HCT116 (cell line): ENCODE measurements around the gene ITPK1. TPM values are rescaled to one million over a fixed set of nuclear protein-coding genes. Genes with fewer than 3 reads are reported as not detected.

Experiments
- ATAC-seq: fragments of 200-7000 bp; cut with Tn5 transposase; 2 replicates; pipeline ENCODE4 v1.9.1; 2020; ENCODE audit warnings: mild to moderate bottlenecking, moderate library complexity
- BruUV-seq: library from RNA; stranded (reverse); fragments of 400-500 nt; replicated peaks from 2 replicates; lab custom pipeline; 2021; lab: Mats Ljungman, UMichigan
- CTCF ChIA-PET: fragments of 300-600 bp; sonication (Branson Sonifier 250); formaldehyde crosslinking; loops from one replicate; lab custom pipeline; 2021; ENCODE audit warnings: antibody characterized with exemption; lab: Charles Lee
- POLR2A ChIA-PET: fragments of 300-600, 350-600 bp; sonication (Branson Sonifier 250); formaldehyde crosslinking; loops from one replicate; lab custom pipeline; 2021; ENCODE audit warnings: antibody characterized with exemption; lab: Charles Lee
- RAD21 ChIA-PET, 2 experiments: fragments of 300-600 bp; sonication (Branson Sonifier 250); formaldehyde crosslinking; loops; one replicate each; lab custom pipeline; 2023; ENCODE audit warnings: low total read pairs in 2 of 2; ENCODE audit not compliant: uncharacterized antibody in 2 of 2, unreplicated experiment in 2 of 2, low non-redundant PET in 1 of 2; lab: Charles Lee
- DNase-seq: peaks from one replicate; pipeline ENCODE4 v3.0.0-alpha.2; 2010; ENCODE audit warnings: low read depth, low spot score
- H2AFZ ChIP-seq: fragments of 200-600 bp; shearing (Covaris generic), sonication (generic); 2 replicates; pipeline ENCODE4 v1.6.1; 2017; ENCODE audit warnings: low read depth, mixed run types, mixed read lengths, antibody characterized with exemption, low read length; ENCODE audit not compliant: poor library complexity, severe bottlenecking
- H3K27ac ChIP-seq: 2 replicates; pipeline ENCODE4 v1.5.1; 2012; ENCODE audit warnings: low read depth, low read length
- H3K27me3 ChIP-seq: fragments of 200-600 bp; sonication (generic); 2 replicates; pipeline ENCODE4 v1.6.1; 2016; ENCODE audit warnings: mixed run types, low read length, mixed read lengths; ENCODE audit not compliant: insufficient read depth
- H3K36me3 ChIP-seq, 2 experiments: fragments of 200-500 bp in 1 of 2; fragments of 200-600 bp in 1 of 2; sonication (Bioruptor generic) in 1 of 2; sonication (generic) in 1 of 2; 2 replicates each; pipeline versions ENCODE4 v1.5.1 to v1.6.1; 2014 to 2016; ENCODE audit warnings: low read length in 2 of 2, inconsistent platforms in 1 of 2, mixed read lengths in 1 of 2, mixed run types in 1 of 2; ENCODE audit not compliant: insufficient read depth in 2 of 2, control insufficient read depth in 1 of 2
- H3K4me1 ChIP-seq, 2 experiments: fragments of 200-600 bp in 1 of 2; sonication (generic) in 1 of 2; 2 replicates each; pipeline versions ENCODE4 v1.5.1 to v1.6.1; 2012 to 2017; ENCODE audit warnings: low read length in 2 of 2, inconsistent platforms in 1 of 2, mild to moderate bottlenecking in 1 of 2, mixed read lengths in 1 of 2, mixed run types in 1 of 2, moderate library complexity in 1 of 2; ENCODE audit not compliant: insufficient read depth in 2 of 2, control insufficient read depth in 1 of 2
- H3K4me2 ChIP-seq: fragments of 200-600 bp; sonication (generic); 2 replicates; pipeline ENCODE4 v1.6.1; 2017; ENCODE audit warnings: mixed run types, low read length, mixed read lengths
- H3K4me3 ChIP-seq, 2 experiments: fragments of 200-600 bp in 1 of 2; sonication (generic) in 1 of 2; replicated peaks in 1 of 2; 2 replicates each; pipeline ENCODE4 v1.5.1; 2011 to 2016; ENCODE audit warnings: low read length in 2 of 2, control low read depth in 1 of 2, low read depth in 1 of 2, mild to moderate bottlenecking in 1 of 2, mixed read lengths in 1 of 2, mixed run types in 1 of 2
- H3K79me2 ChIP-seq: fragments of 200-600 bp; sonication (generic); 2 replicates; pipeline ENCODE4 v1.6.1; 2017; ENCODE audit warnings: mild to moderate bottlenecking, mixed run types, low read length, moderate library complexity, mixed read lengths; ENCODE audit not compliant: insufficient read depth
- H3K9ac ChIP-seq: fragments of 200-600 bp; sonication (generic); 2 replicates; pipeline ENCODE4 v1.6.1; 2016; ENCODE audit warnings: low read length, mixed read lengths
- H3K9me2 ChIP-seq: fragments of 200-600 bp; sonication (generic), shearing (Covaris generic); 2 replicates; pipeline ENCODE4 v1.6.1; 2017; ENCODE audit warnings: mixed run types, mild to moderate bottlenecking, moderate library complexity; ENCODE audit not compliant: insufficient read depth
- H3K9me3 ChIP-seq, 2 experiments: fragments of 200-500 bp in 1 of 2; fragments of 200-600 bp in 1 of 2; sonication (Bioruptor generic) in 1 of 2; sonication (generic) in 1 of 2; 2 replicates each; pipeline ENCODE4 v1.6.1; 2014 to 2017; ENCODE audit warnings: low read length in 2 of 2, mixed read lengths in 2 of 2, inconsistent platforms in 1 of 2, low read depth in 1 of 2, mild to moderate bottlenecking in 1 of 2, mixed run types in 1 of 2, moderate library complexity in 1 of 2; ENCODE audit not compliant: control insufficient read depth in 1 of 2, insufficient read depth in 1 of 2
- H4K20me1 ChIP-seq: fragments of 200-600 bp; sonication (generic), shearing (Covaris generic); 2 replicates; pipeline ENCODE4 v1.6.1; 2017; ENCODE audit warnings: mixed run types, mild to moderate bottlenecking, moderate library complexity; ENCODE audit not compliant: insufficient read depth
- CEBPB ChIP-seq: IDR thresholded peaks from 2 replicates; pipeline ENCODE4 v1.6.1; 2012; ENCODE audit warnings: low read depth
- CTCF ChIP-seq, 3 experiments: fragments of 200-600 bp in 1 of 3; sonication (generic) in 1 of 3; IDR thresholded peaks in 2 of 3; conservative IDR thresholded peaks in 1 of 3; 2 replicates each; pipeline ENCODE4 v1.5.1; 2012 to 2017; ENCODE audit warnings: low read depth in 2 of 3, low read length in 2 of 3, antibody characterized with exemption in 1 of 3, borderline replicate concordance in 1 of 3, control low read depth in 1 of 3, mild to moderate bottlenecking in 1 of 3, mixed read lengths in 1 of 3, mixed run types in 1 of 3, moderate library complexity in 1 of 3; ENCODE audit not compliant: insufficient read depth in 1 of 3
- ELF1 ChIP-seq: IDR thresholded peaks from 2 replicates; pipeline ENCODE4 v1.6.1; 2012; ENCODE audit warnings: low read depth, borderline replicate concordance
- EZH2 ChIP-seq: fragments of 200-600 bp; sonication (generic); IDR thresholded peaks from 2 replicates; pipeline ENCODE4 v1.6.1; 2017; ENCODE audit warnings: antibody characterized with exemption, mixed run types
- EZH2phosphoT487 ChIP-seq: fragments of 200-600 bp; IDR thresholded peaks from 2 replicates; pipeline ENCODE4 v1.6.1; 2018; ENCODE audit warnings: antibody characterized with exemption, borderline replicate concordance
- FOSL1 ChIP-seq: IDR thresholded peaks from 2 replicates; pipeline ENCODE4 v1.6.1; 2012; ENCODE audit warnings: low read depth
- JUND ChIP-seq: IDR thresholded peaks from 2 replicates; pipeline ENCODE4 v1.6.1; 2012
- MAX ChIP-seq: IDR thresholded peaks from 2 replicates; pipeline ENCODE4 v1.6.1; 2012
- RAD21 ChIP-seq: IDR thresholded peaks from 2 replicates; pipeline ENCODE4 v1.6.1; 2012; ENCODE audit warnings: low read depth, mild to moderate bottlenecking
- TCF7L2 ChIP-seq: IDR thresholded peaks from 2 replicates; pipeline ENCODE4 v1.7.0; 2011; ENCODE audit warnings: borderline replicate concordance, inconsistent platforms; ENCODE audit not compliant: insufficient read depth, insufficient read length; ENCODE audit errors: extremely low read depth
- YY1 ChIP-seq: IDR thresholded peaks from 2 replicates; pipeline ENCODE4 v1.6.1; 2011; ENCODE audit warnings: low read length, low read depth, moderate library complexity, mild to moderate bottlenecking; ENCODE audit not compliant: insufficient replicate concordance; ENCODE audit errors: extremely low read depth
- ZFX ChIP-seq: fragments of 450-650 bp; IDR thresholded peaks from 2 replicates; pipeline ENCODE4 v1.6.1; 2017
- intact Hi-C: fragments of 100-400 bp; cut with micrococcal nuclease; formaldehyde crosslinking; loops from 2 replicates; pipeline ENCODE4 v1.10.0; 2022
- total RNA-seq: library from RNA; stranded (reverse); gene quantifications from one replicate; pipeline ENCODE4 v1.2.1, GENCODE V29; 2021; ENCODE audit not compliant: unreplicated experiment

ITPK1 gene
- total RNA-seq, 1 experiment from 2014 or later = 70.2 TPM

- RAD21 ChIA-PET = no interaction called here
- Histone ChIP-seq H2AFZ (no peak overlapping the region), H4K20me1 (no peaks in the 10 kb centered on the region), H3K9me3 (no peaks in the 10 kb centered on the region), H3K4me2 (no peak overlapping the region), H3K27ac (no peak overlapping the region), H3K9me2 (no peaks in the 10 kb centered on the region), H3K4me1 (no peaks in the 10 kb centered on the region; a peak in 1 of 4 replicates), H3K36me3 (no peaks in the 10 kb centered on the region), H3K9ac (no peak overlapping the region), H3K27me3 (no peaks in the 10 kb centered on the region), H3K4me3 (no peak overlapping the region), H3K79me2 (no peaks in the 10 kb centered on the region)
- no TSS peak for BruUV-seq
- ATAC-seq (no peak), DNase-seq (no peak)
- CTCF ChIA-PET = no interaction called here
- POLR2A ChIA-PET = no interaction called here
- TF ChIP-seq ELF1 = no peak
- TF ChIP-seq ZFX = no peak
- intact Hi-C loops = no loop called here
Observed at GRCh38 chr14:92998946-92999345, 116.8 kb downstream of the ITPK1 start.

- Histone ChIP-seq H3K27ac (no peak overlapping the region), H2AFZ (no peak overlapping the region), H3K9ac (no peak overlapping the region), H3K27me3 (no peaks in the 10 kb centered on the region), H3K9me2 (no peaks in the 10 kb centered on the region), H3K4me3 (no peak overlapping the region), H3K4me1 (no peaks in the 10 kb centered on the region; a peak in 1 of 4 replicates), H4K20me1 (no peaks in the 10 kb centered on the region), H3K79me2 (no peaks in the 10 kb centered on the region), H3K4me2 (no peak overlapping the region), H3K9me3 (no peaks in the 10 kb centered on the region), H3K36me3 (no peaks in the 10 kb centered on the region)
- intact Hi-C loops = no loop called here
- ChIA-PET POLR2A (no interaction called here), RAD21 (no interaction called here), CTCF (no interaction called here)
- BruUV-seq = no TSS peak
- TF ChIP-seq RAD21 = no peak
- no peak for TF ChIP-seq YY1
- no peak for TF ChIP-seq EZH2
- no peak for TF ChIP-seq ZFX
- TF ChIP-seq EZH2phosphoT487 = no peak
- TF ChIP-seq CTCF (IDR thresholded peaks at IDR 0.05 in 2 of 3, conservative IDR thresholded peaks at IDR 0.05 in 1 of 3; ENCODE audit: borderline replicate concordance in 1 of 3, insufficient read depth in 1 of 3, low read depth in 2 of 3, low read length in 2 of 3) = no peak
- no peak for TF ChIP-seq FOSL1
- no peak for TF ChIP-seq ELF1
- no peak for TF ChIP-seq JUND
- no peak for TF ChIP-seq TCF7L2
- TF ChIP-seq MAX = no peak
- TF ChIP-seq CEBPB = no peak
- no peak for DNase-seq
- no peak for ATAC-seq
Observed at GRCh38 chr14:92997343-92998061, 118.2 kb downstream of the ITPK1 start.
